ENCODE measurements around the gene QKI.
A peak's percentile ranks its signal among the peaks of the same experiment; 100 is the strongest.

The QKI gene

GRCh38 chr6:163486821-163487220 is 72.3 kb downstream of the QKI start:
- no peak for DNase-seq (ENCODE audit: low spot score)

- DNase-seq (ENCODE audit: low spot score), result no peak
These were observed 73.1 kb downstream of the QKI start for GRCh38 chr6:163487606-163488005.

DNA sequence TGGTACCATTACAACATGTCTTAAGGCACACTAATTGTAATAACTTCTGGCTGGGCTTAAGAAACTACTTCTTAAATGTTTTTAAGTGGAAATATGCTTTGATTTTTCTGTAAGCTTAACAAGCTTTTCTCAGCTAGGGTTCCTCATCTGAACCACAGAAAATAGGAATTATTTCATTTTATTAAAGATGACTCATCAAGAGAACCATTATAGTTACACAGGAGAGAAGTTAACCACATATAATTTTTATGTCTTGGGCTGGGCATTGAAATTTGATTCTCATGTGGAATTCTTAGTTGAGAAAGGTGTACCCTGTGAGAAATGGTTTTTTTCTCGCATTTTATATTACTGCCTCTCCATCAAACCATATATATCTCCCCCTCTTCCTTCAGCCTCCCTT is 75.1 kb downstream of the QKI start:
- no peak for DNase-seq (ENCODE audit: low spot score)

GRCh38 chr6:163490826-163491577 is 76.5 kb downstream of the QKI start:
- DNase-seq (ENCODE audit: low spot score), result peak; percentile 69

GRCh38 chr6:163491737-163492300 is 77.3 kb downstream of the QKI start:
- no peak for DNase-seq (ENCODE audit: low spot score)

DNA sequence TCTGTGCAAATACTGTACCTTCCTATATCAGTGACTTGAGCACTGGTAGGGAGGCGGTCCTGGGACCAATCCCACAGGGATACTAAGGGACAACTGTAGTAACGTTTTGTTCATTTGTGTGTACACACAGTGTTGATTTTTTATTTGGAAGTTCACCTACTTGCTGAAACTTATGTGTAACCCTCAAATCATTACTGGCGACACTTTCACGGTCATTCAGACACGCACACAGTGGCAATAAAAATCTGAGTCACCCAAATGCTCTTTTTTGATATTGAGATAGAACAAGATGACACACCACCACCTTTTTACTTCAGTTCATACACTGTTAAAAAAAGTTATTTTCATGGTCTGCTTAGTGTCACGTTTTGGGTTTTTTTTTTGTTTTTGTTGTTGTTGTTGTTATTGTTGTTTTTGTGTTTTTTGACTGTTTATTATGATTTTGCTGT is 79.8 kb downstream of the QKI start:
- no peak for DNase-seq (ENCODE audit: low spot score)

DNA sequence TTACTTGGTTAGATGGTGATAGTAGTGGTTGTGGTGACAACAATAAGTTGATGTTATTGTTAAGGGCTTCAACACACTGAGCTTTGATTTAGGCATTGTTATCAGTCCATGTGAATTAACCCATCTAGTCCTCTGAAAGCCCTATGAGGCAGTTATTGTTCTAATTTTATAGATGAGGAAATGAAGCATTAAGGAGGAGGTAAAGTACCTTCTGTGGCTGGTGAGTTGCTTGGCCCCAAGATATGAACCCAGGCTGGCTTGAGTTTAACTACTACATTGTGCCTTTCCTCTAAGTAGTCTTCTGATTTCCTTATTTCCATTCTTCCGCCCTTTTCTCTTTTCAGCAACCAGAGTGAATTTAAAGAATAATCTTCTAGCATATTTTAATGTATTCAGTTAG is 81.7 kb downstream of the QKI start:
- no peak for DNase-seq (ENCODE audit: low spot score)

DNA sequence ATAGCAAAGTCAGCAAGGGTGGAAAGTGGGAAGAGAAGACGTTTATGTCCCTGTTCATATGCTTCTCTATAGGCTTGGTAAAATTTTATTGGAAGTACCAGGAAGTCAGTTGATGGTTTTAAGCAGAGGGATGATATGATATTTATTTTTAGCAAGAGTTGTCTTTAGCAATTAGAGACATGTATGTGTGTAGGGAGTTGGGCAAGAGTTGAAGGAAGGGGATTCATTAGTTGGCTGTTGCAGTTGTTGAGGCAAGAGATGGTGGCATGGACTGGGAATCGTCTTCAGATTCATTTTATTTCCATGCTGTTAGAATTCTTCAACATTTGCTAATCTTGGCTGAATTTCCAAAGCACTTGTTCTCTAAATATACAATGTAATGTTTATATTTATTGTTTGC is 85.6 kb downstream of the QKI start:
- no peak for DNase-seq (ENCODE audit: low spot score)

DNA sequence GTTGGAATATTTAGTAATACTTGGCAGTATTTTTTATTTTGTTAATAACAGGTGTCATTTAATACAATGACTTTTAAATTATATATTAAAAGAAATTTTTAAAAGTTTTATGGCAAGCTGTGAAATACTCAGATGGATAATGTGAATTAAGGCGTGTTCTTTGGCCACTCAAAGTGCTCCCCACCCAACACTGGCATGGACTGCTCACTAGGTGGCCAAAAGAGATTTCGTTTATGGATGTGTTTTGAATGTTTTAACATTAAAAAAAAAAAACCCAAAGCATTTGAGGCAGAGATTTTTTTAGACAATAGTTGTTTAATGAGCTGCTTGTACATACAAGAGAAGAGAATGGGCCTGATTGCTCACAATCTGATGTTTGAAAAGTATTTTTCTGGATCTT is 86.5 kb downstream of the QKI start:
- no peak for DNase-seq (ENCODE audit: low spot score)

- no peak for DNase-seq (ENCODE audit: low spot score)
These were observed 86.9 kb downstream of the QKI start for GRCh38 chr6:163501439-163501838.

DNA sequence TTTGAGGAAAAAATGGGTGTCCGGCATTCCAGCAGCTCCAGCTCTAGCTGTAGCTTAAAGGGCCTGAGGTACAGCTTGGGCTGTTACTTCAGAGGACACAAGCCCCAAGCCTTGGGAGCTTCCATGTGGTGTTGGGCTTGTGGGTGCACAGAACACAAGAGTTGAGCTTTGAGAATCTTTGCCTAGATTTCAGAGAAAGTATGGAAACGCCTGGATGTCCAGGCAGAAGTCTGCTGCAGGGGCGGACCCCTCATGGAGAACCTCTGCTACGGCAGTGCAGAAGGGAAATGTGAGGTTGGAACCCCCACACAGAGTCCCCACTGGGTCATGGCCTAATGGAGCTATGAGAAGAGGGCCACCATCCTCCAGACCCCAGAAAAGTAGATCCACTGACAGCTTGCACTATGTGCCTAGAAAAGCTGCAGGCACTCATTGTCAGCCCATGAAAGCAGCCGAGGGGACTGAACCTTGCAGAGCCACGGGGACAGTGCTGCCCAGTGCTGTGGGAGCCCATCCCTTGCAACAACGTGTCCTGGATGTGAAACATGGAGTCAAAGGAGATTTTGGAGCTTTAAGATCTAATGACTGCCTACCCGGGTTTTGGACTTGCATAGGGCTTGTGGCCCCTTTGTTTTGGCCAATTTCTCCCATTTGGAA is 90.6 kb downstream of the QKI start:
- no peak for DNase-seq (ENCODE audit: low spot score)

- DNase-seq (ENCODE audit: low spot score), result no peak
These were observed 93.4 kb downstream of the QKI start for GRCh38 chr6:163507965-163508364.

- no peak for DNase-seq (ENCODE audit: low spot score)
These were observed 98.5 kb downstream of the QKI start for GRCh38 chr6:163513003-163513402.

- no peak for DNase-seq (ENCODE audit: low spot score)
These were observed 99.2 kb downstream of the QKI start for GRCh38 chr6:163513570-163514166.

DNA sequence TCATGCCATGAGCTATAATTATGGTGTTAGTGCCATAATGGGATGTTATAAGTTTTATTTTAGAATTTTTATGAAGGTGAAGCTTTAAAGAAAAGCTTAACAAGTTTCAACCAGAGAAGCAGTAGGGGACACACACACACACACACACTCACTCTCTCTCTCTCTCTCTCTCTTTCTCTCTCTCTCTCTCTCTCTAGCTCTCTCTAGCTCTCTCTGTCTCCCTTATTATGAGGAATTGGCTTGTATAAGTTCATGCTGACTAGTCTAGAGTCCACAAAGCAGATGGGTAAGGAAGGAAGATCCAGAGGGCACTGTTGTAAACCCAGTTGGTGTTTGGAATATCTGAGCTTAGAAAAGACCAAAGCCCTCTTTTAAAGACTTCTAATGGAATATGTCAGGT is 102.4 kb downstream of the QKI start:
- DNase-seq (ENCODE audit: low spot score), result no peak

DNA sequence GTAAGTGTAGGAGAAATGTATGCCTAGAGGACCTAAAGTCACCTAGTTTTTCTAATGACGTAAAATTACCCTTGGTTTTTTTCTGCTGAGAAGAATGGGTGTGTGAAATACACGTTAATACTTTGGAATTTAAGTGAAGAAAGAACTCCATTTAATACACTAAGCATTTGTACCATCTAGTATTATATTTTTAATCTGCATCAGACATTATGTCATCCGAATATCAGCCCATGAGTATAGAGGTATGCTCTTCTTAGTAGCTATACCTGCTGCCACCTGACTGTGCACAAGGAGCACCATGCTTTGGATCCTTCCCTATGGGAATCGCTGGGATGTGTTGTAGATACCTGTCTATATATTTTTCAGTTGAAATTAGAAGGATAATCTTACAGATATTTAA is 106.4 kb downstream of the QKI start:
- DNase-seq (ENCODE audit: low spot score), result no peak

GRCh38 chr6:163522033-163522432 is 107.5 kb downstream of the QKI start:
- DNase-seq (ENCODE audit: low spot score), result no peak

DNA sequence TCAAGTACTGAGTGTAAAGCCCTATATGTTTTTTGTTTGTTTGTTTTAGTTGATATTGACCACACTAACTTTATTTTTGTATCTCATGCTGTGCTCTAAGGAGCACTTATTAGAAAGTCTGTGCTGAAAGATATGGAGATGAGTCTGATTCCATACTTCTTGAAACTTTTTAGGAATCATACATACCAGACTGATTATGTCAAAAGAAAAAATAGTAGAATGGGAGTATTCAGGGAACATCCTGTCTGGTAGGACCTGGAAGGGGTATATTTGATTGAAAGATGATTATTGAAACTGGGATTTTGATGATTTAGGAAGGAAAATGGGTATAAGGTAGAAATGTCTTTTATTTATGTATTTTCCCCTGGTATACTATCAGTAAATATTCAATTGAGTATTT is 111.4 kb downstream of the QKI start:
- DNase-seq (ENCODE audit: low spot score), result no peak

GRCh38 chr6:163526346-163526745 is 111.8 kb downstream of the QKI start:
- no peak for DNase-seq (ENCODE audit: low spot score)

DNA sequence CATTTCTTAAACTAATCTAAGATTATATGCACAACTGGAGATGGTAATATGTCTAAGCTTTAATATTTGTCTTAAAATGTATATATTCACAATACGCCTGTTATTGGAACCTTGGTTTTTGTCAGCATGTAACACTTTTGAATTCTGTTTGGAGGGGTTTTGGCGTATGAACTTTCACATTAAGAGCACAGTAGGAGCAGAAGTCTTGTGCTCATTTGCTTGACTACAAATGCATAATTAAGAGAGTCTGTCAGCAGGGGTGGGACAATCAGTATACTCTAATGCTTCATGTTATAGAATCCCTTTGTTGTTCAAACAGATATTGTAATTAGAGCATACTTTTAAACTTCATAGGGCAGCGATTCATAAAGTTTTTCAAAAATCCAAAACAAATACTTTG is 112.8 kb downstream of the QKI start:
- no peak for DNase-seq (ENCODE audit: low spot score)

DNA sequence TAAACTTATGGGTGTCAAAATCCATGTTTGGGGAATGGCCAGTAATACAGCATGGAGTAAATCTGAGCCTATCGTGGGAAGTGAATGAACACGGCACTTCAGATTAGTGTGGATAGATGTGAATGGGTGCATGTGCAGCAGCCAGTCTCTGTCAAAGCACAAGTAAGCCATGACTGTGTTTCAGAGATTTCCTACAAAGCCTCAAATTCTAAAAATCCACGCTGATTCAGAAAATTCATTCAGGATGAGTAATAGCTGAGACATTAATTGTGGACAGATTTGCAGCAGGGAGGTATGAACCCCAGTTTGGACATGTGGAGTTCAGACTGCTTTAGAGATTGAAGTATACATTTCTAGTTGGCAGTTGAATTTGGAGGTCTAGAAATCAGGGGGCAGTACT is 115.1 kb downstream of the QKI start:
- DNase-seq (ENCODE audit: low spot score), result no peak

GRCh38 chr6:163530406-163530805 is 115.9 kb downstream of the QKI start:
- DNase-seq (ENCODE audit: low spot score), result no peak

GRCh38 chr6:163531122-163531521 is 116.6 kb downstream of the QKI start:
- no peak for DNase-seq (ENCODE audit: low spot score)

All from pons (tissue), 1 donor.